ENCODE measurements around the gene MARCKSL1. TPM values are rescaled to one million over a fixed set of nuclear protein-coding genes. Genes with fewer than 3 reads are reported as not detected.
A peak's percentile ranks its signal among the peaks of the same experiment; 100 is the strongest.

MARCKSL1 gene
- total and polyA plus RNA-seq, 2 donors (not counting 1 experiment from before 2014, with no cell fraction given): 73.2 to 106 TPM

DNA sequence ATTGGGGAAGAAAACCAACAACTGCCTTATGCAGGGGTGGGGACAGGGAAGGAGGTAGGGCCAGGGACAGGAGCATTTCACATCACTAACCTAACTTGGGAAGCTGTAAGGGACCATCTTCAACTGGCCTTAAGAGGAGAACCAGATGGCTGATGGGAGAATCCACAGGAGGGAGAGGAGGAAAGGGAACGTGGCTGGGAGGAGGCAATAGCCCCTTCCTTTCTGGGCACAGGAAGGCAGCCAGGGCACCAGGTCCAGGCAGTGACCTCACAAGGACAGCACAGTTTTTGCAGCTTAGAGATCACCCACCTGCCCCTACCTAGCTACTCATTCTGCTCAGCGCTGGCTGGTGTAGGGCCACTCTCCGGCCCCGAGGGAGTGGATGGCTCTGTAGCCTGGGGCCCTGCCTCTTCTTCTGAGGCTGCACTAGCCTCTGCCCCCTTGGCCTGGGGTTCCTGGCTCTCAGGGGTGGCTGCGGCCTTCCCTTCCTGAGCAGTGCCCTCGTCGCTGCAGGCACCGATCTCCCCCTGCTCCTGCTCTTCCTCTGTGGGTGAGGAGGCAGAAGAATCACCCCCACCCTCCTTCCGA is 1.7 kb downstream of the MARCKSL1 start:
- WGBS (ENCODE audit: insufficient coverage): 82% methylated on average over 3 of the region's 9 CpGs
- POLR2A ChIA-PET: interaction anchor here (1.5 kb wide), 1 partner anchor 134 kb away, joined by 3 read pairs; no protein-coding TSS in a partner anchor

More for the DNA sequence above, 1.7 kb downstream of the MARCKSL1 start:
- CTCF ChIA-PET: interaction anchor here (0.5 to 6.2 kb wide), 9 partner anchors 10 to 435 kb away, joined by 3 to 71 read pairs (median 6); no protein-coding TSS in a partner anchor
- no peak for DNase-seq
- H3K9ac ChIP-seq (ENCODE audit: low read length): peak overlapping the region; percentile 75
- peak overlapping the region; percentile 34 to 61 for H3K27ac ChIP-seq (ENCODE audit: low read length in 2 of 2)
- peak overlapping the region; percentile 93 for H3K4me3 Mint-ChIP-seq
- H3K4me1 Mint-ChIP-seq: peaks cover 55% of the 10 kb centered on the region
- H3K4me3 ChIP-seq (ENCODE audit: control extremely low read depth in 1 of 5, extremely low read depth in 1 of 5, insufficient read depth in 1 of 5, low read depth in 2 of 5, low read length in 4 of 5): peak overlapping the region in 4 of 5 experiments; percentile 48 to 78 (median 72)
- H4K20me1 ChIP-seq (ENCODE audit: control insufficient read depth, insufficient read depth, low read length, poor library complexity, severe bottlenecking): peaks cover 45% of the 10 kb centered on the region
- H3K4me1 ChIP-seq (ENCODE audit: control insufficient read depth in 2 of 2, insufficient read depth in 2 of 2, low read length in 2 of 2): peaks cover 49 to 51% of the 10 kb centered on the region in 2 donors
- ATAC-seq (ENCODE audit: low read depth): no peak
- peak overlapping the region; percentile 91 for H3K27ac Mint-ChIP-seq
- H3K79me2 ChIP-seq (ENCODE audit: control insufficient read depth, insufficient read depth, low read length): peaks cover 15% of the 10 kb centered on the region
- H3K27me3 Mint-ChIP-seq: no peaks in the 10 kb centered on the region
- H3K9me3 Mint-ChIP-seq (ENCODE audit: insufficient read depth): no peaks in the 10 kb centered on the region
- no peaks in the 10 kb centered on the region for H3K27me3 ChIP-seq (replicated peaks in 1 of 4; ENCODE audit: control extremely low read depth in 1 of 4, control insufficient read depth in 3 of 4, insufficient read depth in 4 of 4, low read length in 3 of 4)
- H2AFZ ChIP-seq (ENCODE audit: insufficient read depth, low read depth, low read length, poor library complexity, severe bottlenecking): no peak overlapping the region
- no peaks in the 10 kb centered on the region for H3K9me3 ChIP-seq (ENCODE audit: control extremely low read depth in 1 of 3, control insufficient read depth in 2 of 3, insufficient read depth in 1 of 3, low read length in 2 of 3)
- TF ChIP-seq, protein P1, sequence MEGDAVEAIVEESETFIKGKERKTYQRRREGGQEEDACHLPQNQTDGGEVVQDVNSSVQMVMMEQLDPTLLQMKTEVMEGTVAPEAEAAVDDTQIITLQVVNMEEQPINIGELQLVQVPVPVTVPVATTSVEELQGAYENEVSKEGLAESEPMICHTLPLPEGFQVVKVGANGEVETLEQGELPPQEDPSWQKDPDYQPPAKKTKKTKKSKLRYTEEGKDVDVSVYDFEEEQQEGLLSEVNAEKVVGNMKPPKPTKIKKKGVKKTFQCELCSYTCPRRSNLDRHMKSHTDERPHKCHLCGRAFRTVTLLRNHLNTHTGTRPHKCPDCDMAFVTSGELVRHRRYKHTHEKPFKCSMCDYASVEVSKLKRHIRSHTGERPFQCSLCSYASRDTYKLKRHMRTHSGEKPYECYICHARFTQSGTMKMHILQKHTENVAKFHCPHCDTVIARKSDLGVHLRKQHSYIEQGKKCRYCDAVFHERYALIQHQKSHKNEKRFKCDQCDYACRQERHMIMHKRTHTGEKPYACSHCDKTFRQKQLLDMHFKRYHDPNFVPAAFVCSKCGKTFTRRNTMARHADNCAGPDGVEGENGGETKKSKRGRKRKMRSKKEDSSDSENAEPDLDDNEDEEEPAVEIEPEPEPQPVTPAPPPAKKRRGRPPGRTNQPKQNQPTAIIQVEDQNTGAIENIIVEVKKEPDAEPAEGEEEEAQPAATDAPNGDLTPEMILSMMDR (IDR thresholded peaks at IDR 0.05): no peak
- no peak for TF ChIP-seq EZH2 (IDR thresholded peaks at IDR 0.05; ENCODE audit: borderline replicate concordance, insufficient read depth, low read depth, low read length, poor library complexity, severe bottlenecking)
- peaks cover 1 to 45% of the 10 kb centered on the region in 2 experiments for H3K36me3 ChIP-seq (replicated peaks in 1 of 2; ENCODE audit: control extremely low read depth in 1 of 2, control insufficient read depth in 1 of 2, extremely low read depth in 1 of 2, insufficient read depth in 2 of 2, low read length in 1 of 2)
- peak overlapping the region; percentile 89 for H3K4me2 ChIP-seq (replicated peaks; ENCODE audit: low read depth, low read length, poor library complexity, severe bottlenecking)
- intact Hi-C loops (cut with micrococcal nuclease): loop anchor here (2.0 kb wide), 3 partner anchors 18 to 120 kb away; no protein-coding TSS in a partner anchor

Measured in B cell (primary cell).